Activated naive CD4-positive, alpha-beta T cell treated with anti-CD3 and anti-CD28 coated beads, Interleukin-2, amount 10 ng/mL, durations not matched to agents 7 days and 5 days (primary cell): ENCODE measurements around the gene C2.
A peak's percentile ranks its signal among the peaks of the same experiment; 100 is the strongest.

Experiments used
- CTCF ChIA-PET: fragments of 350-600 bp; sonication (Branson Sonifier 250); formaldehyde crosslinking; loops from one replicate; lab custom pipeline; 2021; ENCODE audit warnings: antibody characterized with exemption; lab: Charles Lee
- DNase-seq: peaks from one replicate; pipeline ENCODE4 v3.0.0-alpha.2; 2020
- H3K27ac Mint-ChIP-seq: one replicate; pipeline ENCODE4 v1.8.0; 2021; ENCODE audit warnings: mild to moderate bottlenecking, moderate library complexity, mixed read lengths
- H3K27me3 Mint-ChIP-seq: one replicate; pipeline ENCODE4 v1.8.0; 2021; ENCODE audit warnings: mild to moderate bottlenecking, mixed read lengths
- H3K36me3 Mint-ChIP-seq: one replicate; pipeline ENCODE4 v1.8.0; 2021; ENCODE audit warnings: mixed read lengths
- H3K4me1 Mint-ChIP-seq: one replicate; pipeline ENCODE4 v1.8.0; 2021; ENCODE audit warnings: mixed read lengths
- H3K4me3 Mint-ChIP-seq: one replicate; pipeline ENCODE4 v1.8.0; 2021; ENCODE audit warnings: mild to moderate bottlenecking, moderate library complexity, mixed read lengths
- H3K9me3 Mint-ChIP-seq: one replicate; pipeline ENCODE4 v1.8.0; 2021; ENCODE audit warnings: mixed read lengths

C2 gene

DNA sequence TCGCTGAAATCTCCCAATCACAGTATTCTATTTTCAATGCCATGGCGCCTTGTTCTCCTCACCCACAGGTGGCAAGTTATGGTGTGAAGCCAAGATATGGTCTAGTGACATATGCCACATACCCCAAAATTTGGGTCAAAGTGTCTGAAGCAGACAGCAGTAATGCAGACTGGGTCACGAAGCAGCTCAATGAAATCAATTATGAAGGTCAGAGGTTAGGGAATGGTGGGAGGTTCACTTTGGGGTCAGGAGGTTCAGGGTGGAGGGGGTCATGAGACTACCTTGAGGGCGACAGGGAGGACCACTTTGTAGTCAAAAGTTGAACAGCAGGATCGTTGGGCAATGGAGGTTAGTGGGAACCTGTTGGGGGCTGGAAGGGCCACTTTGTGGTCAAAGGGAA lies 20.8 kb downstream of the C2 start:
- no peak overlapping the region for H3K4me3 Mint-ChIP-seq
- no peaks in the 10 kb centered on the region for H3K9me3 Mint-ChIP-seq
- H3K36me3 Mint-ChIP-seq: peaks cover 11% of the 10 kb centered on the region
- CTCF ChIA-PET: interaction anchor here (0.6 to 1.6 kb wide), 2 partner anchors 9 to 268 kb away, joined by 3 to 6 read pairs; no protein-coding TSS in a partner anchor
- H3K4me1 Mint-ChIP-seq: peaks cover 6% of the 10 kb centered on the region
- H3K27ac Mint-ChIP-seq: no peak overlapping the region
- H3K27me3 Mint-ChIP-seq: peaks cover 36% of the 10 kb centered on the region
- no peak for DNase-seq

DNA sequence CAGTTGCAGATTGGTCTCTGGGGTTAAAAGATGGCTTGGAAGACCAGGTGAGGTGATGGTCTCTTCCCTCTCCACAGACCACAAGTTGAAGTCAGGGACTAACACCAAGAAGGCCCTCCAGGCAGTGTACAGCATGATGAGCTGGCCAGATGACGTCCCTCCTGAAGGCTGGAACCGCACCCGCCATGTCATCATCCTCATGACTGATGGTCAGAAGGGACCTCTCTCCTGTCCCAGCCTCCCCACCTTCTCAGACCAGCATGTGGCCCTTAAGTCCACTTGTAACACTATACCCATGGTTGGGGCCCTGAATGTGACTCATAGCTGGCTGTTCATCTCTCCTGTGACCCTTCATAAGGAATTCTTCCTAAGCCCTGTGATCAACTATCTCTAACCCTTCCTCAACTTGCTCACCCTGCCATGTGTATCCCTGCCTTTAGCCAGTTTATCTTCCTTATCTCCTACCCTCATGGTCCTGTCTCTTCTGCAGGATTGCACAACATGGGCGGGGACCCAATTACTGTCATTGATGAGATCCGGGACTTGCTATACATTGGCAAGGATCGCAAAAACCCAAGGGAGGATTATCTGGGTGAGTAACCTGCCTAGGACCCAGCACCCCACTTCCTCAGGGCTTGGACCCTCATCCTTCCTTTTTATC lies 21.4 kb downstream of the C2 start:
- Mint-ChIP-seq H3K4me1 (peaks cover 6% of the 10 kb centered on the region), H3K9me3 (no peaks in the 10 kb centered on the region), H3K27ac (no peak overlapping the region), H3K36me3 (peaks cover 17% of the 10 kb centered on the region), H3K27me3 (peaks cover 30% of the 10 kb centered on the region), H3K4me3 (no peak overlapping the region)
- no peak for DNase-seq
- CTCF ChIA-PET: interaction anchor here (0.6 to 1.6 kb wide), 2 partner anchors 9 to 269 kb away, joined by 3 to 6 read pairs; no protein-coding TSS in a partner anchor

DNA sequence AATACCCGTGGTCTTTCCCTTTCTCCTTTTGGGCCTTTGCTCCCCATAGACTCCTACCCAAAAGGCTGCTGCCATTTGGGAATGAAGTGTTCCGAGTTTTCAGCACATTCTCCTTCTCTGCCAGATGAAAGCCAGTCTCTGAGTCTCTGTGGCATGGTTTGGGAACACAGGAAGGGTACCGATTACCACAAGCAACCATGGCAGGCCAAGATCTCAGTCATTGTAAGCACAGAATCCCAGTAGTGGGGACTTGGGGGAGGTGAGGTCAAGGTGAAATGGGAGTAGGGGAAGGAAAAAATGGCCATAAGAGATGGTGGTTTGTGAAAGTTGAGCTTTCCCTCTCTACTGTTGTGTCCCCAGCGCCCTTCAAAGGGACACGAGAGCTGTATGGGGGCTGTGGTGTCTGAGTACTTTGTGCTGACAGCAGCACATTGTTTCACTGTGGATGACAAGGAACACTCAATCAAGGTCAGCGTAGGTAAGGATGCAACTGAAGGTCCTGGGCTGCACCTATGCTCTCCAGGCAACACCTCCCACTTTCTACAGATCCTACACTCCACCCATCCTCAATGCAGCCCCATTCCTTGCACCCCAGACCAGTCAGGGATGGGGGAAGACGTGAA lies 22.5 kb downstream of the C2 start:
- peaks cover 6% of the 10 kb centered on the region for H3K4me1 Mint-ChIP-seq
- H3K27me3 Mint-ChIP-seq: peaks cover 19% of the 10 kb centered on the region
- H3K27ac Mint-ChIP-seq: no peak overlapping the region
- no peaks in the 10 kb centered on the region for H3K9me3 Mint-ChIP-seq
- H3K4me3 Mint-ChIP-seq: no peak overlapping the region
- no peak for DNase-seq
- CTCF ChIA-PET: interaction anchor here (0.8 kb wide), 1 partner anchor 26 kb away, joined by 3 read pairs; no protein-coding TSS in a partner anchor
- H3K36me3 Mint-ChIP-seq: peaks cover 27% of the 10 kb centered on the region

DNA sequence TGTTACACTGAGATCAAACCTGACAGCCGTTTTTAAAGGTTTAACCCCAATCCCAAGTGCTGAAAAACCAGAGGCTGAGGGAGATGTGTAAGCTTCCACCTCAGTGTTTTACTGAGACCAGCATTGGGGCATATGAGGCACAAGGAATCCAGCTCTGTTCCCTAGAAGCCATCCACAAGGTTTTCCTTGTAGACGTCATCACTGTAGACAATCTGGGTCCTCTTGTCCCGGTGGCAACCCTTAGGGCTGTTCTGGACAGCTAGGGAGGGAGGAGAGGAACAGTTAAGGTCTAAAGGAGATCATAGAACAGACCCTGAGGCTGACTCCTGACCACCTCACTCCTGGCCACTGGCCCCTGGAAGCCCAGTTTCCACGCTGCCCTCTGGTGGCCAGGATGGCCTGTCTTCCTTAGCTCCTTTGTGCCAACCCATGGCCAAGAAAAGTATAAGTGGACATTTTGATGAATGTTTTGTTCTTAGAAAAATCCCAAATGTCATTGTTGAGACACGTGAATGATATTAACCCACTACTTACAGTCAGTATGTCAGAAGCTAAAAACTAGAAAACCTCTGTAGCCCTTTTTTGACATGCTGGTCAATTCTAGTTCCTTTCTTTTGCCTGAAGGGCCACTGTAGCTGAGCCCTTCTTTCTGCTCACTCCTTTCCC lies 24.8 kb downstream of the C2 start:
- DNase-seq: peak; percentile 55
- Mint-ChIP-seq H3K9me3 (no peaks in the 10 kb centered on the region), H3K4me1 (peaks cover 2% of the 10 kb centered on the region), H3K36me3 (peaks cover 40% of the 10 kb centered on the region), H3K4me3 (no peak overlapping the region), H3K27ac (no peak overlapping the region), H3K27me3 (peaks cover 4% of the 10 kb centered on the region)
- CTCF ChIA-PET: interaction anchor here (0.7 to 2.8 kb wide), 23 partner anchors 8 to 405 kb away, joined by 3 to 18 read pairs (median 4); partner anchors contain the start of genes DXO, EHMT2, LY6G5C and NFKBIL1

DNA sequence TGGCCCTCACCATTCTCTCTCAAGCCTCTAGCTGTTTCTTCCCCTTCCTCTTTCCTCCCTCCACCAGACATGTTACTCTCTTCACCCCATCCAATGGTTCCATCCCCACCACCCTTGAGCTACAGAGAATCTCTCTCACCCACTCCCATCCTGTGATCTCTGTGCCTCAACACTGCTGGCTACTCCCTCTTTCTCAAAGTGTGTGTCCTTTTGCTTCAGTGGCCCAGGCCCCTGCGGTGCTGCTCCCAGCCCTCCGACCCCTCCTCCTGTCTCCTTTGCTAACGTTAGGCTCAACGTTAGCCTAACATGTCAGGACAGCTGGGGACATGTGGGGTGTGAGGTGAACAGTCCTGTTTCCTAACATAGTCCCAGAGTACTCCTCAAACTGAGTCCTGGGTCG lies 25.4 kb downstream of the C2 start:
- Mint-ChIP-seq H3K4me1 (peaks cover 8% of the 10 kb centered on the region), H3K9me3 (no peaks in the 10 kb centered on the region), H3K27me3 (no peaks in the 10 kb centered on the region), H3K27ac (no peak overlapping the region), H3K4me3 (no peak overlapping the region), H3K36me3 (peaks cover 40% of the 10 kb centered on the region)
- CTCF ChIA-PET: interaction anchor here (0.7 to 2.8 kb wide), 16 partner anchors 11 to 281 kb away, joined by 3 to 18 read pairs (median 4); partner anchors contain the start of genes DXO and EHMT2
- DNase-seq: no peak

DNA sequence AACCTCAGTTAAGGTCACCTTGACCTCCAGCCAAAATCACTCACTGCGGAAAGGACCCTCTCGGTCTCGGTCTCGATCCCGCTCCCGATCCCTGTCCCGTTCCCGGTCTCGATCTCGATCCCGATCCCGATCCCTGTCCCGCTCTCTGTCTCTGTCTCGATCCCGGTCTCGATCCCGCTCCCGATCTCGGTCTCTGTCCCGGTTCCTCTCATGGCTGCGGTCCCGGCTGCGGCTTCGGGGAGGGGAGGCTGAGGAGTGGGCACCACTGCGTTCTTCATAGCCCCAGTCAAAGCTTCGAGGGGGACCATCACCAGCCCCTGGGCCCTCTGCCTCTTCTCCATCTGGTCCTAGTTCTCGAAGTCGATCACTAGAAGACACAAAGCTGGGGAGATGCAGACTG lies 27.0 kb downstream of the C2 start:
- Mint-ChIP-seq H3K4me3 (no peak overlapping the region), H3K4me1 (peaks cover 21% of the 10 kb centered on the region), H3K9me3 (no peaks in the 10 kb centered on the region), H3K27me3 (no peaks in the 10 kb centered on the region), H3K36me3 (peaks cover 40% of the 10 kb centered on the region), H3K27ac (no peak overlapping the region)
- CTCF ChIA-PET: interaction anchor here (1.6 kb wide), 1 partner anchor 9 kb away, joined by 3 read pairs; no protein-coding TSS in a partner anchor
- DNase-seq: no peak

DNA sequence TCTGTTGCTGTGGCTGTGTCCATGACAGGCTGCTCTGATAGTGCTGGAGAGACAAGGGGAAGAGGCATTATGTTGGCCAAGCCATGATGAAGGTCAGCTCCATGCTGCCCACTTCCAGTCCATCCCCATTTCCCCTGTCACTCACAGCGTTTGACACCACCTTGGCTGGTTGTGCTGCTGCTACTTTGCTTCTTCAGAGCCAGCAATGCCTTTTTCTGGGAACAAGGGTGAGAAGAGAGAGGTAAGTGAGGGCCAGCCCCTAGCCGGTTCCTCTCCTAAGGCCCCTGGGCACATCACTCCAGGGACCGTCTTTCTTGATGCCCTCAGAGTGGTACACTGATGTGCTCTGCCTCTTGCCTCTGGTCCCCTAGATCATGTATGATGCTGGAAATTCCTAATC lies 29.3 kb downstream of the C2 start:
- CTCF ChIA-PET: interaction anchor here (1.1 to 1.9 kb wide), 2 partner anchors 8 to 65 kb away, joined by 3 to 6 read pairs; no protein-coding TSS in a partner anchor
- no peak for DNase-seq
- H3K27me3 Mint-ChIP-seq: no peaks in the 10 kb centered on the region
- H3K4me1 Mint-ChIP-seq: peaks cover 32% of the 10 kb centered on the region
- no peak overlapping the region for H3K27ac Mint-ChIP-seq
- peaks cover 53% of the 10 kb centered on the region for H3K36me3 Mint-ChIP-seq
- peak overlapping the region; percentile 94 for H3K4me3 Mint-ChIP-seq
- no peaks in the 10 kb centered on the region for H3K9me3 Mint-ChIP-seq

DNA sequence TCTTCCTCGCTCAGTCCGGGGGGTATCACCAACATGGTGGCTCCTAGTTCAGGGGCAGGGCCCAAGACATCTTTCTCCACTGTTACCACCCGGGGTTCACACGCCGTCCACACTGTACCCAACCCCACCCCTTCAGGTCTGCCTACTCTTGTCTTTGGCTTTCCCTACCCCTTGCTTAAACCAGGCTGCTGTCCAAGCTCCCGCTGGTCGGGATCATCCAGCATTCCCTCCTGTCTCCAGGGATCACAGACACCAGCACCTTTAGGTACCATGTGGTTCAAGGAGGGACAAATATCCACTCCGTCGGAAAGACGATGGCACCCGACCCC lies 30.9 kb downstream of the C2 start:
- peak overlapping the region; percentile 94 for H3K4me3 Mint-ChIP-seq
- peaks cover 32% of the 10 kb centered on the region for H3K4me1 Mint-ChIP-seq
- CTCF ChIA-PET: interaction anchor here (1.7 to 1.9 kb wide), 2 partner anchors 10 to 13 kb away, joined by 6 read pairs; partner anchors contain the start of gene DXO
- peaks cover 58% of the 10 kb centered on the region for H3K36me3 Mint-ChIP-seq
- H3K27me3 Mint-ChIP-seq: no peaks in the 10 kb centered on the region
- no peaks in the 10 kb centered on the region for H3K9me3 Mint-ChIP-seq
- DNase-seq: no peak
- H3K27ac Mint-ChIP-seq: peak overlapping the region; percentile 98

DNA sequence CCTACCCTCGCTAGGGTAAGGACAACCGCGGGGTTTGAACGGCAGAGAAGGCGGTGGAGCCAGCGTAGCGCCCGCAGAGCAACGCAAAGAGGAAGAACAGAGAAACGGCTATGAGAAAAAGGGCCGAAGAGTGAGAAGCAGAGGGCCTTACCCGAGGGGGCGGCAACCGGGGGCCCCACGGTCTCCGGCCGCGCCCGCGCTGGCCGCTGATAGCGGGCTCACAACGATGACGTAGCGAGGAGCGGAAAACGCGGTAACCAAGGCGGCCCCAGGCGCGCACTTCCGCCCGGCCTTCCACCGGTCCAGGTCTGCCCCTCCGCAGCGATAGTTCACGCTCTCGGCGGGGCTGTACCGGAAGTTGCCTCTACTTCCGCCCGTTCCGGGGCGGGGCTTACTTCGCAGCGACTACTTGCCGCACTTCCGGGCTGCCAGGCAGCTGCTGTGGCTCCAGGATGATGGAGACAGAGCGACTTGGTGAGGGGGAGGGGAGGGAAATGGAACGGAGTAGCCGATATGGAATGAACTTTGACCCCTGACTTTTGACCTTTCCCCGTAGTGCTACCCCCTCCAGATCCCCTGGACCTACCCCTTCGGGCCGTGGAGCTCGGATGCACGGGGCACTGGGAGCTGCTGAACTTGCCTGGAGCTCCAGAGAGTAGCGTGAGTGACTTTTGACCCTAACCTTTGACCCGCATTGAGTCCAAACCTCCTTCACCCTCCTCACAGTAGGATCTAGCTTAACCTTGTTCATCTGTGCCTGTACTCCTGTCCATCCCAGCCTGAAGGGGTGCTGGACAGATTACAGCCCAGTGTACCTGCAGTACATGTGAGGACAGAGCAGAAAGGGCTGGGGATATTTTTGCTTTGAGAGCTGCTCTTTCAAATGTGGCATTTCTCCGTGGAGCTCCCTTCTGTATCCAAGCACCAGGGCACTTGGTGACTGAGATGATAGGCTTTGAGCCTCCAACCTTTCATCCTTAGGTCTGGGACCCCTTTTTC lies 31.5 kb downstream of the C2 start, which contains the start of the genes NELFE and SKIC2:
NELFE (minus strand) TSS at position 231 of the 999 bp plus-strand sequence. CDS start 525 bp downstream, outside the sequence.
SKIC2 (plus strand) TSS at position 435 of the 999 bp plus-strand sequence; CDS start at position 453, 18 bp downstream.
- Mint-ChIP-seq H3K9me3 (no peaks in the 10 kb centered on the region), H3K27me3 (no peaks in the 10 kb centered on the region), H3K36me3 (peaks cover 57% of the 10 kb centered on the region), H3K27ac (peak within 1 kb of the TSS; percentile 98), H3K4me1 (peaks cover 32% of the 10 kb centered on the region), H3K4me3 (peak within 1 kb of the TSS; percentile 94)
- DNase-seq: peak; percentile 99
- CTCF ChIA-PET: interaction anchor here (0.9 to 1.9 kb wide), 4 partner anchors 7 to 12 kb away, joined by 3 to 6 read pairs (median 4); partner anchors contain the start of gene DXO

DNA sequence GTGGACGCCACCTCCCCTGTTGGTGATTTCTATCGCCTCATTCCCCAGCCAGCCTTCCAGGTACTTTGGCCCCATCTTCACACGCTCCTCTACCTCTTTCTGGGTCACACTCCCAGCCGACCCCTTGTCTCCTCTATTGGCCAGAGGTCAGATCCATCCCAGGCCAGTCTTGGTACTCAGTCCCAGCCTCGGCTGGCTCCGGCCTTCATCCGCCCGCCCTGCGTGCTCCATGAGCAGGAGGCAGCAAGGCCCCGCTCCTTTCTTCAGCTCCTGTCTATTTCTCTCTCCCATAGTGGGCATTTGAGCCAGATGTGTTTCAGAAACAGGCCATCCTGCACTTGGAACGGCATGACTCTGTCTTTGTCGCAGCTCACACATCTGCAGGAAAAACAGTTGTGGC lies 34.1 kb downstream of the C2 start:
- H3K4me1 Mint-ChIP-seq: peaks cover 32% of the 10 kb centered on the region
- H3K27me3 Mint-ChIP-seq: no peaks in the 10 kb centered on the region
- CTCF ChIA-PET: no interaction called here
- H3K9me3 Mint-ChIP-seq: no peaks in the 10 kb centered on the region
- H3K36me3 Mint-ChIP-seq: peaks cover 59% of the 10 kb centered on the region
- DNase-seq: no peak
- no peak overlapping the region for H3K27ac Mint-ChIP-seq
- H3K4me3 Mint-ChIP-seq: no peak overlapping the region

DNA sequence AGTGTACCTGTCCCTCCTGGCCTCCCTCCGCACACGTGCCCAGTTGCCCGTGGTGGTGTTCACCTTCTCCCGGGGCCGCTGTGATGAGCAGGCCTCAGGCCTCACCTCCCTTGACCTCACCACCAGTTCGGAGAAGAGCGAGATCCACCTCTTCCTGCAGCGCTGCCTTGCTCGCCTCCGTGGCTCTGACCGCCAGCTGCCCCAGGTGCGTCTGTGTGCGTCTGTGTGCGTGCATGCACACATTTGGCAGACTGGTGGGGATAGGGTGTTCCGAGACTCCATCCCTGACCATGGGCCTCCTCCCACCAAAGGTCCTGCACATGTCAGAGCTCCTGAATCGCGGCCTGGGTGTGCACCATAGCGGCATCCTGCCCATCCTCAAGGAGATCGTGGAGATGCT lies 36.4 kb downstream of the C2 start:
- no peaks in the 10 kb centered on the region for H3K9me3 Mint-ChIP-seq
- no peaks in the 10 kb centered on the region for H3K27me3 Mint-ChIP-seq
- H3K4me3 Mint-ChIP-seq: no peak overlapping the region
- peaks cover 72% of the 10 kb centered on the region for H3K36me3 Mint-ChIP-seq
- CTCF ChIA-PET: interaction anchor here (0.8 kb wide), 1 partner anchor 11 kb away, joined by 3 read pairs; no protein-coding TSS in a partner anchor
- H3K27ac Mint-ChIP-seq: no peak overlapping the region
- no peak for DNase-seq
- H3K4me1 Mint-ChIP-seq: peaks cover 17% of the 10 kb centered on the region

DNA sequence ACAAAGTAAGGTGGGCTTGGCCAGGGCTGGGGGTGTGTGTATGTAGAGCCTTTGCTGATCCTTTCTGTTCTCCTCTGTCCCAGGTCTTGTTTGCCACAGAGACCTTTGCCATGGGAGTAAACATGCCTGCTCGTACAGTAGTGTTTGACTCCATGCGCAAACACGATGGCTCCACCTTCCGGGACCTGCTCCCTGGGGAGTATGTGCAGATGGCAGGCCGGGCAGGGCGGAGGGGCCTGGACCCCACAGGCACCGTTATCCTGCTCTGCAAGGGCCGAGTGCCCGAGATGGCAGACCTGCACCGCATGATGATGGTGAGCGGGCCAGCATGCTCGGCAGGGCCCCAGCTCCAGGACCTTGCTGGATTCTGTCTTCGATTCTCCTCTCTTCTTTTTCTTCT lies 38.2 kb downstream of the C2 start:
- no peak overlapping the region for H3K4me3 Mint-ChIP-seq
- no peak for DNase-seq
- CTCF ChIA-PET: interaction anchor here (1.9 kb wide), 1 partner anchor 13 kb away, joined by 11 read pairs; no protein-coding TSS in a partner anchor
- H3K4me1 Mint-ChIP-seq: peaks cover 14% of the 10 kb centered on the region
- peaks cover 78% of the 10 kb centered on the region for H3K36me3 Mint-ChIP-seq
- no peaks in the 10 kb centered on the region for H3K9me3 Mint-ChIP-seq
- no peaks in the 10 kb centered on the region for H3K27me3 Mint-ChIP-seq
- no peak overlapping the region for H3K27ac Mint-ChIP-seq

DNA sequence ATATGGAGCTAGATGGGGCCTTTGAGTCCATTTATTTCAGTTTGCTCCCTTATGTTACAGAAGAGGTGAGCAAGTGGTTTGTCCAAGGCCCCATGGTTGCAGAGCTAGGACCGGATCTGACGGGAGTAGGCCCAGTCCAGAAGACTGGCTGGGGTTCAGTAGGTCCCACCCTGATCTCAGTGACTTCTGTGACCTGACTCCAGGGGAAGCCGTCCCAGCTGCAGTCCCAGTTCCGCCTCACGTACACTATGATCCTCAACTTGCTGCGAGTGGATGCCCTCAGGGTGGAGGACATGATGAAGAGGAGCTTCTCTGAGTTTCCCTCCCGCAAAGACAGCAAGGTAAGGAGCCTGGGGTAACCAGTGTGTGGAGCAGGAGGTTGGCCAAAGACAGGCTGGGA lies 39.0 kb downstream of the C2 start:
- Mint-ChIP-seq H3K27me3 (no peaks in the 10 kb centered on the region), H3K4me1 (peaks cover 22% of the 10 kb centered on the region), H3K36me3 (peaks cover 71% of the 10 kb centered on the region), H3K4me3 (no peak overlapping the region), H3K27ac (no peak overlapping the region), H3K9me3 (no peaks in the 10 kb centered on the region)
- DNase-seq: no peak
- CTCF ChIA-PET: interaction anchor here (1.9 kb wide), 1 partner anchor 14 kb away, joined by 11 read pairs; no protein-coding TSS in a partner anchor
